Testis (tissue), 5 donors: ENCODE data around the gene GFOD1. TPM values are rescaled to one million over a fixed set of nuclear protein-coding genes. Genes with fewer than 3 reads are reported as not detected.

Experiments used
- DNase-seq: peaks from one replicate; pipeline ENCODE4 v3.0.0-alpha.2; 2019
- H3K27ac ChIP-seq, 2 donors: fragments of 200-600 bp; sonication (generic); one replicate each; pipeline ENCODE4 v1.5.1; 2019
- H3K27me3 ChIP-seq: fragments of 200-600 bp; sonication (generic); one replicate; pipeline ENCODE4 v1.5.1; 2019
- H3K36me3 ChIP-seq: fragments of 200-600 bp; sonication (generic); one replicate; pipeline ENCODE4 v1.5.1; 2017; ENCODE audit warnings: low read depth; ENCODE audit errors: missing control alignments
- H3K4me1 ChIP-seq: fragments of 200-600 bp; sonication (generic); one replicate; pipeline ENCODE4 v1.5.1; 2019
- H3K4me3 ChIP-seq, 2 donors: fragments of 200-600 bp; sonication (generic); one replicate each; pipeline ENCODE4 v1.5.1; 2017 to 2019
- H3K9me3 ChIP-seq: fragments of 200-600 bp; sonication (generic); one replicate; pipeline ENCODE4 v1.5.1; 2017
- POLR2A ChIP-seq: fragments of 450-650 bp; IDR thresholded peaks from one replicate; pipeline ENCODE4 v1.6.1; 2017; ENCODE audit warnings: antibody characterized with exemption, mild to moderate bottlenecking, moderate library complexity
- WGBS, 2 donors: methylation state at CpG; one replicate each; pipeline ENCODE4 v1.1.5; 2018; 5-methylcytosine and 5-hydroxymethylcytosine counted together
- intact Hi-C: fragments of 100-400 bp; cut with DNase I; formaldehyde crosslinking; loops from one replicate; pipeline ENCODE4 v1.15.1; 2023; ENCODE audit warnings: low total_unique reads
- long read RNA-seq, 2 donors: transcript quantifications; one replicate each; lab custom pipeline, GENCODE V29; 2026
- polyA plus RNA-seq: library from polyadenylated mRNA; stranded (reverse); fragments of 350-450 nt; fragmentation: Illumina TruSeq; extraction: RNeasy Lipid Tissue Mini Kit (QIAGEN cat#74804); gene quantifications from one replicate; pipeline ENCODE4 v1.2.3, GENCODE V29; 2014; ENCODE audit warnings: low read depth, low replicate concordance; ENCODE audit not compliant: insufficient read depth
- total RNA-seq, 2 donors: library from RNA; depleted of rRNA; stranded (reverse); fragments of >200 nt; gene quantifications; one replicate each; pipeline ENCODE4 v1.2.3, GENCODE V29; 2016
- TF ChIP-seq, protein P1 (sequence below), 3 experiments: fragments of 450-650 bp in 2 of 3; fragments of 200-600 bp in 1 of 3; sonication (generic) in 1 of 3; IDR thresholded peaks; one replicate each; pipeline ENCODE4 v1.5.1; 2016 to 2019; ENCODE audit warnings: antibody characterized with exemption in 3 of 3, mild to moderate bottlenecking in 2 of 3, moderate library complexity in 1 of 3

Gene GFOD1, protein sequence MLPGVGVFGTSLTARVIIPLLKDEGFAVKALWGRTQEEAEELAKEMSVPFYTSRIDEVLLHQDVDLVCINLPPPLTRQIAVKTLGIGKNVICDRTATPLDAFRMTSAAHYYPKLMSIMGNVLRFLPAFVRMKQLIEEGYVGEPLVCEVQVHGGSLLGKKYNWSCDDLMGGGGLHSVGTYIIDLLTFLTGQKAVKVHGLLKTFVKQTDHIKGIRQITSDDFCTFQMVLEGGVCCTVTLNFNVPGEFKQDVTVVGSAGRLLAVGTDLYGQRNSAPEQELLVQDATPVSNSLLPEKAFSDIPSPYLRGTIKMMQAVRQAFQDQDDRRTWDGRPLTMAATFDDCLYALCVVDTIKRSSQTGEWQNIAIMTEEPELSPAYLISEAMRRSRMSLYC
- total RNA-seq (1 to 10 TPM; 5.0 to 5.4 TPM), polyA plus RNA-seq (2.5 TPM)
- long read RNA-seq, donor 1, full-length matches to known transcripts = 1 of 1 reads
- long read RNA-seq, donor 1, partial matches to known transcripts = 0 of 1 reads
- long read RNA-seq, donor 1, other reads (novel, unspliced or antisense) = 0 of 1 reads
- long read RNA-seq, donor 2 = 0 reads

DNA sequence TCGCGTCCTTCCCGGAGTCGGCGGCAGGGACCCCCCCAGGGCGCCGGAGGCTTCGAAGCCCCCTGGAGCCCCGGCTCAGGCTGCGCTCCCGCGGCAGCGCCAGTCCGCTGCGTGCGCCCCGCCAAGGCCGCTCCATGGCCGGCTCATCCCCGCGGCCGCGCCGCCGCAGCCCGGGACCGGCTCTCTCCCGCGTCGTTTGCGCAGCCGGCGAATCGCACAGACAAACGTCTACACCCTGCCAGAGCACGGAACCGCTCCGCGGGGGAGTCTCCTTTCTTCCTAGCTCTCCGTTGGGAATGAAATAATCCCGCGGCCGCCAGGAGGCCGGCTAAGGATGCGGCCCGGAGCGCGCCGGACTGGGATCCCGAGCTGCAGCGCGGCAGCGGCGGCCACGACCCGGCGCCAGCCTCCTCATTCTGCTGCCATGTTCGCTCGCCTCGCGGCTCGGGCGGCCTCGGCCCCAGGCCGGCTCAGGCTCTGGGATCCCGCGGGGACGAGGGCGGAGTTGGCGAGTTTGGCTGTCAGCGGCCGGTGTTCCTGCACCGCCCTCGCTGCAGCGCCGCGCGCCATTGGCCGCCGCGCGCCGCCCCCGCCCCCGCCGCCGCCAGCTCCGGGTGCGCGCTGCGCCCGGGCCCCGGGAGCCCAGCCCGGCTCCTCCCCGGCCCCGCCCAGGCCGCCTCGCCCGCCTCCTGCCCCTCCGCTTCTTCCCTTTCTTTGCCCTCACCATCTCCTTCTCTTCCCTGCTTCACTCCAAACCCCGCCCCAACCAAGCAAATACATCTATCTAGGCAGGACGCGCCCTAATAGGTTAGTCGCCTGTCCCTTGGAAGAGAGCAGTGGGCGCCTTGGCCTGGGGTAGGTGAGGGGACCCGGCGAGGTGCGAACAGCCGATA lies at the start of gene GFOD1:
Gene GFOD1 (minus strand): TSS at position 479 of the 893 bp plus-strand sequence. CDS start 710 bp downstream, outside the sequence.
- peak; percentile 87 for DNase-seq
- Histone ChIP-seq H3K4me3 (peak within 1 kb of the TSS; percentile 59 to 75), H3K27me3 (no peaks in the 10 kb centered on the region), H3K27ac (peak within 1 kb of the TSS; percentile 32 to 88), H3K36me3 (no peaks in the 10 kb centered on the region), H3K4me1 (peaks cover 5% of the 10 kb centered on the region), H3K9me3 (no peaks in the 10 kb centered on the region)
- intact Hi-C loops = no loop called here
- 0 to 1% methylated on average over 27 to 86 of the region's 109 CpGs for WGBS, 2 donors
- TF ChIP-seq, protein P1, sequence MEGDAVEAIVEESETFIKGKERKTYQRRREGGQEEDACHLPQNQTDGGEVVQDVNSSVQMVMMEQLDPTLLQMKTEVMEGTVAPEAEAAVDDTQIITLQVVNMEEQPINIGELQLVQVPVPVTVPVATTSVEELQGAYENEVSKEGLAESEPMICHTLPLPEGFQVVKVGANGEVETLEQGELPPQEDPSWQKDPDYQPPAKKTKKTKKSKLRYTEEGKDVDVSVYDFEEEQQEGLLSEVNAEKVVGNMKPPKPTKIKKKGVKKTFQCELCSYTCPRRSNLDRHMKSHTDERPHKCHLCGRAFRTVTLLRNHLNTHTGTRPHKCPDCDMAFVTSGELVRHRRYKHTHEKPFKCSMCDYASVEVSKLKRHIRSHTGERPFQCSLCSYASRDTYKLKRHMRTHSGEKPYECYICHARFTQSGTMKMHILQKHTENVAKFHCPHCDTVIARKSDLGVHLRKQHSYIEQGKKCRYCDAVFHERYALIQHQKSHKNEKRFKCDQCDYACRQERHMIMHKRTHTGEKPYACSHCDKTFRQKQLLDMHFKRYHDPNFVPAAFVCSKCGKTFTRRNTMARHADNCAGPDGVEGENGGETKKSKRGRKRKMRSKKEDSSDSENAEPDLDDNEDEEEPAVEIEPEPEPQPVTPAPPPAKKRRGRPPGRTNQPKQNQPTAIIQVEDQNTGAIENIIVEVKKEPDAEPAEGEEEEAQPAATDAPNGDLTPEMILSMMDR (IDR thresholded peaks at IDR 0.05) = no peak
- TF ChIP-seq POLR2A = peak; percentile 25

DNA sequence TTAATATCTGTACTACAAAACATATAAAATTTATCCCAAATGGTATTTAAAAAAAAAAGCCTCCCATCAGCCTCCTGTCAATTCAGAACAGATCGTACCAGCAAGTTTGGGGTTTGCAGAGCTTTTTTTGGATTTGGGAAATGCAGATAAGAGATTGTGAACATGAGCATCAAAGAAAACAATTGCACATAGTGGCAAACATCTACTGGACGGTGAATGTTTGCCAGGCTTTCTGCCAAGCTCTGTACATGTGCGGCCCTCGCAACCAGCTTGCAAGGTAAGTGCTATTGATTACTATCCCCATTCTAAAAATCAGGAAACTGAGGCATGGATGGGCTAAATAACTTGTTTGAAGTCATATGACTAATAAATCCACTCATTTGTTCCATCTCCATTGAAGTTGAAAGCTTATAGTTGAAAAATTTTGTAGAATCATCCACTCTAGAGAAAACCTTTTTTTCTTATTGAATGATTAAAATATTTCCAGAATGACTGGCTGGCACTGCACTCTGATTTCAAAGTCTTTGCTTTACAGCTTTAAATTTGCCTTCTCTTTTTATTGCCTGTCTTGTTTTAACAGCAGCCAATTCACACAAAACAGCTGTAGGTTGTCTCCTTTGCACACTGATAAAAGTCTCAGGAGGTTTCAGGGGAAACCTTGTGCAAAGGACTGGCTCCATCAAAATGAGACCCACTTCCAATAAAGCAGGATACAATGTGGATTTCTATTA lies 49.6 kb upstream of the GFOD1 start:
- intact Hi-C loops = no loop called here
- H3K4me3 ChIP-seq = no peak overlapping the region
- TF ChIP-seq, protein P1 (IDR thresholded peaks at IDR 0.05) = no peak
- no peak for TF ChIP-seq POLR2A
- WGBS, 2 donors = 86 to 95% methylated on average over 4 of the region's 4 CpGs
- H3K4me1 ChIP-seq = no peaks in the 10 kb centered on the region
- DNase-seq = no peak
- no peaks in the 10 kb centered on the region for H3K27me3 ChIP-seq
- no peaks in the 10 kb centered on the region for H3K9me3 ChIP-seq
- no peaks in the 10 kb centered on the region for H3K36me3 ChIP-seq
- H3K27ac ChIP-seq = no peak overlapping the region

DNA sequence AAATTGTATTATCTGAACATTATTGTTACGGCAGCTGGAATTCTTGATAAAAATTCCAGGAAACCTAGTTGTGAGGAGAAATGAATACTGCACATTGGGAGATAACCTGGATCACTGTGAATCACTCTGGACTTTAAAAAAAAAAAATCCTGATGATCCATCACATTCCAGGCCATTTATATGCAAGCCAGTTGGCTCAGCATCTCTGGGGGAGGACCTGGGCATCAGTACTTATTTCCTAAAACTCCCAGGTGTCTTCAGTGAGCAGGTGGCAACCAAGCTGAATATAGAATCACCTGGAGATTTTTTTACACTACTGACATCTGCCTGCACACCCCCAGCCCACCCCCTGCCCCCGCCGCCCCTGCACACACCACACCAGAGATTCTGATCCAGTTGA lies 47.9 kb upstream of the GFOD1 start:
- Histone ChIP-seq H3K27me3 (no peaks in the 10 kb centered on the region), H3K4me1 (no peaks in the 10 kb centered on the region), H3K9me3 (no peaks in the 10 kb centered on the region), H3K36me3 (no peaks in the 10 kb centered on the region), H3K27ac (no peak overlapping the region), H3K4me3 (no peak overlapping the region)
- intact Hi-C loops = no loop called here
- no peak for DNase-seq
- TF ChIP-seq, protein P1 (IDR thresholded peaks at IDR 0.05) = no peak
- TF ChIP-seq POLR2A = no peak
- WGBS, 2 donors = 88 to 92% methylated on average over 2 to 3 of the region's 3 CpGs

DNA sequence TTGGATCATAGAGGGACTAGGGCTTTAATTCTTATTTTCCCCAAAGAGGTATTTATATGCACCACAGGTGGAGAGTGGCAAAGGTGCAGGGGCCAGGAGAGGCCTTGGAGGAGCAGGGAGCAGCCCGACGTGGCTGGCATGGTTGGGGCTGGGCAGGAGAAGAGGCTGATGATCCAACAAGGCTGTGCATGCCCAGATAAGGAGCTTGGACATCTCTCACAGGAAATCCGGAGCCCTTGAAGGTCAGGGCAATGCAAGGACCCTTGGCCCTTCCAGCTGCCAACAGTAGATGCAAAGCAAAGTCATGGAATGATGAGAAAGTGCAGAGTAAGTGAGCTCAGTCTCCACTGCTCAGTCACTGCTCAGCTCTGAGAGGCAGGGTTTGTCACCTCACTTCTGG lies 47.1 kb upstream of the GFOD1 start:
- Histone ChIP-seq H3K9me3 (no peaks in the 10 kb centered on the region), H3K4me3 (no peak overlapping the region), H3K27ac (no peak overlapping the region), H3K36me3 (no peaks in the 10 kb centered on the region), H3K4me1 (no peaks in the 10 kb centered on the region), H3K27me3 (no peaks in the 10 kb centered on the region)
- no peak for DNase-seq
- TF ChIP-seq, protein P1 (IDR thresholded peaks at IDR 0.05) = no peak
- TF ChIP-seq POLR2A = no peak
- intact Hi-C loops = no loop called here
- 54 to 73% methylated on average over 3 of the region's 3 CpGs for WGBS, 2 donors
